ENCODE data around the gene ASIC4.

DNA sequence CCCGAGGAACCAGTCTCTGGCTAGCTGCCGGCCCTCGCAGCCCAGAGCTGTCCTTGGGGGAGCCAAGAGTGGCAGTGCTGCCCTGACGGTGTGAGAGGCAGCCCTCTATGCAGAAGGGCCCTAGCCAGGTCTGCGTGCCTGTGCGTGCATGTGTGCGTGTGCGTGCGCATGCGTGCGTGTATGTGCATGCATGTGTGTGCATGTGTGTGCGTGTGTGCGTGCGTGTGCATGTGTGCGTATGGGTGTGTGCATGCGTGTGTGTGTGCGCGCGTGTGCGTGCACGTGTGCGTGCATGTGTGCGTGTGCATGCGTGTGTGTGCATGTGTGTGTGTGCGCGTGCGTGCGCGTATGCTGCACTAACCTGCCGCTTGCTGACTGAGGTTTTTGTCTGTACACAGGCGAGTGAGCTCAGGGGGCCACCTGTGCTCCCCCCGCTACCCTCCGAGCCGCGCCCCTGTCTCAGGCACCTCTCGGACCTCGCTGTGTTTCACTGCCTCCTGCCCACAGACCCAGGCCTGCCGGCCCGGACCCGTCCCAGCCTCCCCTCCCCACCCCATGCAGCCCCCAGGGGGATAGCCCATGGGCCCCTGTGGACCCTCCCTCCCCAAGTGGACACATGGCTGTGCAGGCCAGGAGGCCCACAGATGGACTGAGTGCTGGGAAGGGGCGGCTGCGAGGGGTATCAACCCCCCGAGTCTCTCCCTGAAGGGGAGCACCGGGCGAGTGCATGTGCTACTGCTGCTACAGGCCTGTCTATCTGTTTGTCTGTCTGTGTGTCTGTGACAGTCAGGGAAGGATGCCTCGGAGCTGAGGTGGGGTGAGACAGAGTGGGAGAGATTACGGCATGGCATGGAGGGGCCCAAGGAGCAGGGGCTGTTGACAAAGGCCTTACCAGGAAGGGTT lies 48.4 kb upstream of the ASIC4 start:
- TF ChIP-seq, protein P1, sequence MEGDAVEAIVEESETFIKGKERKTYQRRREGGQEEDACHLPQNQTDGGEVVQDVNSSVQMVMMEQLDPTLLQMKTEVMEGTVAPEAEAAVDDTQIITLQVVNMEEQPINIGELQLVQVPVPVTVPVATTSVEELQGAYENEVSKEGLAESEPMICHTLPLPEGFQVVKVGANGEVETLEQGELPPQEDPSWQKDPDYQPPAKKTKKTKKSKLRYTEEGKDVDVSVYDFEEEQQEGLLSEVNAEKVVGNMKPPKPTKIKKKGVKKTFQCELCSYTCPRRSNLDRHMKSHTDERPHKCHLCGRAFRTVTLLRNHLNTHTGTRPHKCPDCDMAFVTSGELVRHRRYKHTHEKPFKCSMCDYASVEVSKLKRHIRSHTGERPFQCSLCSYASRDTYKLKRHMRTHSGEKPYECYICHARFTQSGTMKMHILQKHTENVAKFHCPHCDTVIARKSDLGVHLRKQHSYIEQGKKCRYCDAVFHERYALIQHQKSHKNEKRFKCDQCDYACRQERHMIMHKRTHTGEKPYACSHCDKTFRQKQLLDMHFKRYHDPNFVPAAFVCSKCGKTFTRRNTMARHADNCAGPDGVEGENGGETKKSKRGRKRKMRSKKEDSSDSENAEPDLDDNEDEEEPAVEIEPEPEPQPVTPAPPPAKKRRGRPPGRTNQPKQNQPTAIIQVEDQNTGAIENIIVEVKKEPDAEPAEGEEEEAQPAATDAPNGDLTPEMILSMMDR (conservative IDR thresholded peaks at IDR 0.05; ENCODE audit: low read depth, low read length), result no peak
- TF ChIP-seq RAD21 (IDR thresholded peaks at IDR 0.05; ENCODE audit: low read length) (no peak), MXI1 (IDR thresholded peaks at IDR 0.05; ENCODE audit: borderline replicate concordance, low read depth, low read length) (no peak), POLR2A (IDR thresholded peaks at IDR 0.05; ENCODE audit: low read depth, low read length) (no peak), RFX5 (IDR thresholded peaks at IDR 0.05; ENCODE audit: low read depth, low read length) (no peak), SMC3 (IDR thresholded peaks at IDR 0.05; ENCODE audit: low read depth, low read length) (no peak), CEBPB (IDR thresholded peaks at IDR 0.05; ENCODE audit: low read depth, low read length) (no peak), FOS (IDR thresholded peaks at IDR 0.05; ENCODE audit: low read depth, low read length) (no peak), MAZ (IDR thresholded peaks at IDR 0.05; ENCODE audit: borderline replicate concordance, low read depth, low read length) (no peak), MAFK (IDR thresholded peaks at IDR 0.05; ENCODE audit: low read depth, low read length) (no peak), RCOR1 (IDR thresholded peaks at IDR 0.05; ENCODE audit: insufficient replicate concordance, low read length) (no peak), BHLHE40 (IDR thresholded peaks at IDR 0.05; ENCODE audit: low read depth, low read length) (no peak)
- TF ChIP-seq, protein P2, sequence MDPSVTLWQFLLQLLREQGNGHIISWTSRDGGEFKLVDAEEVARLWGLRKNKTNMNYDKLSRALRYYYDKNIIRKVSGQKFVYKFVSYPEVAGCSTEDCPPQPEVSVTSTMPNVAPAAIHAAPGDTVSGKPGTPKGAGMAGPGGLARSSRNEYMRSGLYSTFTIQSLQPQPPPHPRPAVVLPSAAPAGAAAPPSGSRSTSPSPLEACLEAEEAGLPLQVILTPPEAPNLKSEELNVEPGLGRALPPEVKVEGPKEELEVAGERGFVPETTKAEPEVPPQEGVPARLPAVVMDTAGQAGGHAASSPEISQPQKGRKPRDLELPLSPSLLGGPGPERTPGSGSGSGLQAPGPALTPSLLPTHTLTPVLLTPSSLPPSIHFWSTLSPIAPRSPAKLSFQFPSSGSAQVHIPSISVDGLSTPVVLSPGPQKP (IDR thresholded peaks at IDR 0.05; ENCODE audit: borderline replicate concordance, low read depth, low read length), result no peak
- TF ChIP-seq, protein P3, sequence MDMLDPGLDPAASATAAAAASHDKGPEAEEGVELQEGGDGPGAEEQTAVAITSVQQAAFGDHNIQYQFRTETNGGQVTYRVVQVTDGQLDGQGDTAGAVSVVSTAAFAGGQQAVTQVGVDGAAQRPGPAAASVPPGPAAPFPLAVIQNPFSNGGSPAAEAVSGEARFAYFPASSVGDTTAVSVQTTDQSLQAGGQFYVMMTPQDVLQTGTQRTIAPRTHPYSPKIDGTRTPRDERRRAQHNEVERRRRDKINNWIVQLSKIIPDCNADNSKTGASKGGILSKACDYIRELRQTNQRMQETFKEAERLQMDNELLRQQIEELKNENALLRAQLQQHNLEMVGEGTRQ (IDR thresholded peaks at IDR 0.05; ENCODE audit: low read depth, low read length), result no peak
